Right atrium auricular region (tissue), 2 donors: ENCODE results near the gene CHST14. TPM values are rescaled to one million over a fixed set of nuclear protein-coding genes. Genes with fewer than 3 reads are reported as not detected.

Experiments used
- DNase-seq: peaks from one replicate; pipeline ENCODE4 v3.0.0-alpha.2; 2019; ENCODE audit warnings: low spot score
- H3K27ac ChIP-seq, 2 donors: fragments of 200-600 bp; sonication (generic); 1 replicate in 1 of 2; 2 replicates in 1 of 2; pipeline ENCODE4 v1.5.1; 2016 to 2019
- H3K27me3 ChIP-seq, 2 donors: fragments of 200-600 bp; sonication (generic); one replicate each; pipeline versions ENCODE4 v1.5.1 to v1.6.0; 2017 to 2019
- H3K36me3 ChIP-seq: fragments of 200-600 bp; sonication (generic); one replicate; pipeline ENCODE4 v1.5.1; 2016
- H3K4me1 ChIP-seq, 2 donors: fragments of 200-600 bp; sonication (generic); one replicate each; pipeline versions ENCODE4 v1.5.1 to v1.6.0; 2017 to 2019
- H3K4me3 ChIP-seq, 2 donors: fragments of 200-600 bp; sonication (generic); 1 replicate in 1 of 2; 2 replicates in 1 of 2; pipeline ENCODE4 v1.5.1; 2017 to 2019; ENCODE audit warnings: mild to moderate bottlenecking in 1 of 2, moderate library complexity in 1 of 2
- H3K9me3 ChIP-seq, 2 donors: fragments of 200-600 bp; sonication (generic); one replicate each; pipeline ENCODE4 v1.5.1; 2019
- total RNA-seq, 2 donors: library from RNA; depleted of rRNA; stranded (reverse); fragments of >200 nt; gene quantifications; one replicate each; pipeline ENCODE4 v1.1.0, GENCODE V29; 2016
- TF ChIP-seq, protein P1 (sequence below), 2 donors: fragments of 200-600 bp; sonication (generic); IDR thresholded peaks; one replicate each; pipeline ENCODE4 v1.5.1; 2019; ENCODE audit warnings: antibody characterized with exemption in 2 of 2

Gene CHST14
- total RNA-seq, 2 donors from 2014 or later = 13.2 to 14.2 TPM

DNA sequence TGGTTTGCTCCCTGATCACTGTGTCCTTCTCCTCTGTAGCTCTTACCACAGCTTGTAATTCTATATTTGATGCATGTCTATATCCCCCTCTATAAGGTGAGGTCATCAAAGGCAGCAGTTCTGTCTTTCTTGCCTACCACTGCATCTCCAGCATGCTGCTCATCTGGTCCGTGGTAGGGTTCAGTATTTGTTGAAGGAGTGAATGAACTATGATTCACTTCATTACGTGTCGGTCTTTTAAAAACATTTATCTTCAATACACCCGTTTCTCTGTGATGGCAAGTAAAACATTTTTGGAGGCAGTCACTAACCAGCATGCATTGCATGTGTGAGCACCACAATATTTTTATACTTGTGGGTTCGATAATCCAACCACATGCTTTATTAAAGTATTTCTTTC lies 27.6 kb downstream of the CHST14 start:
- no peaks in the 10 kb centered on the region for H3K9me3 ChIP-seq
- no peak overlapping the region for H3K27ac ChIP-seq
- no peaks in the 10 kb centered on the region for H3K4me1 ChIP-seq
- H3K27me3 ChIP-seq = no peaks in the 10 kb centered on the region
- no peak for DNase-seq
- H3K36me3 ChIP-seq = no peaks in the 10 kb centered on the region
- H3K4me3 ChIP-seq = no peak overlapping the region
- TF ChIP-seq, protein P1, sequence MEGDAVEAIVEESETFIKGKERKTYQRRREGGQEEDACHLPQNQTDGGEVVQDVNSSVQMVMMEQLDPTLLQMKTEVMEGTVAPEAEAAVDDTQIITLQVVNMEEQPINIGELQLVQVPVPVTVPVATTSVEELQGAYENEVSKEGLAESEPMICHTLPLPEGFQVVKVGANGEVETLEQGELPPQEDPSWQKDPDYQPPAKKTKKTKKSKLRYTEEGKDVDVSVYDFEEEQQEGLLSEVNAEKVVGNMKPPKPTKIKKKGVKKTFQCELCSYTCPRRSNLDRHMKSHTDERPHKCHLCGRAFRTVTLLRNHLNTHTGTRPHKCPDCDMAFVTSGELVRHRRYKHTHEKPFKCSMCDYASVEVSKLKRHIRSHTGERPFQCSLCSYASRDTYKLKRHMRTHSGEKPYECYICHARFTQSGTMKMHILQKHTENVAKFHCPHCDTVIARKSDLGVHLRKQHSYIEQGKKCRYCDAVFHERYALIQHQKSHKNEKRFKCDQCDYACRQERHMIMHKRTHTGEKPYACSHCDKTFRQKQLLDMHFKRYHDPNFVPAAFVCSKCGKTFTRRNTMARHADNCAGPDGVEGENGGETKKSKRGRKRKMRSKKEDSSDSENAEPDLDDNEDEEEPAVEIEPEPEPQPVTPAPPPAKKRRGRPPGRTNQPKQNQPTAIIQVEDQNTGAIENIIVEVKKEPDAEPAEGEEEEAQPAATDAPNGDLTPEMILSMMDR (IDR thresholded peaks at IDR 0.05) = no peak

DNA sequence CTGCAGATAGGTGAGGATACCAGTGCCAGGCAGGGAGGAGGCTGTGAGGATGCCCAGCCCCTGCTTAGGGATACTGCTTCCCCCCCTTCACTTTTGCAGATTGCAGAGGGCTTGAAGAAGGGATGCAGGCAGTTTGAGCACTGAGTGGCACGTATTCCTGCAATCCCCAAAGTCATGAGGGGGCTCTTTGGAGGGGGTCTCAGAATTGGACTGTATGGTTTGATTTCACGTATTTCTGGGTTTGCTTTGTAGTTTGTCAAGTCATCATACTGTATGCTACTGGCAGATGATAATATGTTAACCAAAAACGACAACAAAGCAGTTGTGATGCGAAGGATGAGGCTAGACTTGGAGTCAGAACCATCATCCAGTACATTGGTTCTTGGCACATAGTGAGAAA lies 28.1 kb downstream of the CHST14 start:
- H3K36me3 ChIP-seq = no peaks in the 10 kb centered on the region
- H3K27me3 ChIP-seq = no peaks in the 10 kb centered on the region
- no peak overlapping the region for H3K27ac ChIP-seq
- H3K9me3 ChIP-seq = no peaks in the 10 kb centered on the region
- no peak for DNase-seq
- H3K4me3 ChIP-seq = no peak overlapping the region
- H3K4me1 ChIP-seq = no peaks in the 10 kb centered on the region
- TF ChIP-seq, protein P1 (IDR thresholded peaks at IDR 0.05) = no peak

DNA sequence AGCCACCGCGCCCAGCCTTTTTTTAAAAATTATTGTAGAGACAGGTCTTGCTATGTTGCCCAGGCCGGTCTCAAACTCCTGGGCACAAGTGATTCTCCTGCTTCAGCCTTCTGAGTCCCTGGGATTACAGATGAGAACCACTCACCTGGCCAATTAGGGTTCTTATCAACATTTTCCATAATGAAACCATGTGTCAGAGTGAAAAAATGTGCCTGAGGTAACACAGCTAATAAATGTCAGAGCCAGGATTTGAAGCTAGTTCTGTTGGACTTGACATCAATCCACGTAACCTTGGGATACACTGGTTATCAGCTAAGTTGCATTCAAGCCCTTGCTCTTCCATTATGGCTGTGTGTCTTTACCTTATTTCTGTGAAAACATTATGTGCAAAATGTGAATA lies 29.1 kb downstream of the CHST14 start:
- H3K27me3 ChIP-seq = no peaks in the 10 kb centered on the region
- TF ChIP-seq, protein P1 (IDR thresholded peaks at IDR 0.05) = no peak
- no peak for DNase-seq

DNA sequence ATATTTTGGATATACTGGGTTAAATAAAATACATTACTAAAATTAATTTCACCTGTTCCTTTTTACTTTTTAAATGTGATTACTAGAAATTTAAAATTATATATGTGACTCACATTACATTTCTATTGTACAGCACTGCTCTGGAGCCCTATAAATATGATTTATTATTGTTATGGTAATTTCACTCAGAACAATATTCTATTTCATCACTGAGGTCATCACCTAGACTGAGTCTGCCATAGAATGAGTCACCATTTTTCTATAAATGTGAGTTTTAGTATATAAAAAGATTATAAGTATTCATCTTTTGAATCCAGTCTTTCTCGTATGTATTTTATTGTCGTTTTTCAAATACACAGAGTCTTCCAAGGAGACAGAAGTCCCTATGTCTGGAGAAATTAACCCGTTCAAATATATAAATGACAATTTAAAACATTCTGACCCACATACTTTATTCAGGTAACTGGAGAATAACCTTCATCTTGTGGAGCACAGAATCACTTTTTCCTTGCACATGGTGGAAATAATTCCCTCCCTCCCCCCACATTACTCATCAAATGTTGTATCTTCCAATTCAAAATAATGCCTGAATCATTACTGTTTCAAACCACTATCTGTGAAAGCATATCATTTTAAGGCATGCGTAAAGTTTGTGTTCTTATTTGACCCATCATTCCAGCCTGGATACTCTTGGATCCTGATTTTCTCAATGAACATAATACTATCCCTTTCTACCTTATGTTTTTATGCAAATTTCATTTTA lies 30.0 kb downstream of the CHST14 start:
- no peak overlapping the region for H3K27ac ChIP-seq
- H3K9me3 ChIP-seq = no peaks in the 10 kb centered on the region
- TF ChIP-seq, protein P1 (IDR thresholded peaks at IDR 0.05) = no peak
- no peaks in the 10 kb centered on the region for H3K27me3 ChIP-seq
- H3K4me3 ChIP-seq = no peak overlapping the region
- H3K4me1 ChIP-seq = no peaks in the 10 kb centered on the region
- no peak for DNase-seq
- no peaks in the 10 kb centered on the region for H3K36me3 ChIP-seq

More for the DNA sequence above, 29.1 kb downstream of the CHST14 start:
- no peak overlapping the region for H3K27ac ChIP-seq
- no peaks in the 10 kb centered on the region for H3K4me1 ChIP-seq
- H3K4me3 ChIP-seq = no peak overlapping the region
- H3K36me3 ChIP-seq = no peaks in the 10 kb centered on the region
- H3K9me3 ChIP-seq = no peaks in the 10 kb centered on the region

DNA sequence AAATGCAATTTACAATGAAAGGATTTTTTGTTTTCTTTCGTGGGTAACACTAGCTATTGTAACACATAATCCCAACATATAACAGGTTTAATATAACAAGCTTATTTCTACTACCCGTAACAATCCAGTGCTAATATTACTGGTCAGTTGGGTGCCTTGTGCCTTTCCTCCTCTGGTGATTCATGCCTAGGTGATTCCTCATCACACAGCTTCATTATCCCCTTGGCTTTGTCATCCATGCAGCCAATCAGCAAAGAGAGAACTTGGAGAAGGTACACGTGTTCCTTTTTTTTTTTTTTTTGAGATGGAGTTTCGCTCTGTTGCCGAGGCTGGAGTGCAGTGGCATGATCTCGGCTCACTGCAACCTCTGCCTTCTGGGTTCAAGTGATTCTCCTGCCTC lies 30.7 kb downstream of the CHST14 start:
- no peak for DNase-seq
- TF ChIP-seq, protein P1 (IDR thresholded peaks at IDR 0.05) = no peak
- no peaks in the 10 kb centered on the region for H3K36me3 ChIP-seq
- H3K27me3 ChIP-seq = no peaks in the 10 kb centered on the region
- H3K9me3 ChIP-seq = no peaks in the 10 kb centered on the region
- no peak overlapping the region for H3K27ac ChIP-seq
- H3K4me3 ChIP-seq = no peak overlapping the region
- H3K4me1 ChIP-seq = no peaks in the 10 kb centered on the region
